Kidney capillary endothelial cell (primary cell): ENCODE measurements around the gene OR10A5.
"Not testable (repeated sequence)": the region's sequence is repeated elsewhere in the genome, so short reads cannot be mapped to it uniquely, and the experiment has no call there.

ENCODE experiments used
- DNase-seq: peaks from one replicate; pipeline ENCODE4 v3.0.0-alpha.2; 2018; ENCODE audit warnings: low spot score

Gene OR10A5

DNA sequence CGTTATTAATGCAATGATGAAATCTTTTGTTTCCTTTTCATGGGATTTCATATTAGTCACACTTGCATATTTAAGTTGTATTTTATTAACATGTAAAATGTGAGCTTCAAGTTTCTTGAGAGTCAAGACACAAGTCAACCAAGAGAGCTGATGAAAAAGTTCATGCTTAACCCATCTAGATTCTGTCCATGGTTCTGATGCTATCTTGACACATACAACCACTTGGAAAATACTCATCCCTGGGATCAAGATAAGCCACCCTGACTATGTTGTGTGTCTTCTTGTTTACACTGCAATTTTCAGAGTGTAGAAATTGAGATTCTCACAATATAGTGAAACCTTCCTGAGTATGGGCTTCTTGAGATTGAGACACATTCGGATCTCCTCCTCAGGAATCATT lies 30.3 kb downstream of the OR10A5 start:
- DNase-seq: no peak

DNA sequence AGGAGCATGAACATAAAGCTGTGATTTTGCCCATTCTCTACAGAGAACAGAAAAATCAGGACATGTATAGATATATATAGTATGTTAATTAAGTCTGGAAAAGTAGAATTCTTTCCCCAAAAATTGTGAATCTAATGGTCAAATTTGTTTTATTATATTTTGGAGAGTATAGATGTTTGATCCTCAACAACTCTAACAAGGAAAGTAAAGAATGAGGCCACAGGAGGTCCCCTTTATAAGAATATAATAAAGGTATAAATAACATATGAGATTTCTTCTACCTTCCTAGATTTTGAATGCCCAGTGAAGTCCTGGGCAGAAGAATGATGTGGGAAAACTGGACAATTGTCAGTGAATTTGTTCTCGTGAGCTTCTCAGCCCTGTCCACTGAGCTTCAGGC lies 30.8 kb downstream of the OR10A5 start, which contains the start of gene OR10A4:
TSS of gene OR10A4 (plus strand) at position 301 of the 400 bp plus-strand sequence. CDS start at position 324, 23 bp downstream.
- DNase-seq: no peak

DNA sequence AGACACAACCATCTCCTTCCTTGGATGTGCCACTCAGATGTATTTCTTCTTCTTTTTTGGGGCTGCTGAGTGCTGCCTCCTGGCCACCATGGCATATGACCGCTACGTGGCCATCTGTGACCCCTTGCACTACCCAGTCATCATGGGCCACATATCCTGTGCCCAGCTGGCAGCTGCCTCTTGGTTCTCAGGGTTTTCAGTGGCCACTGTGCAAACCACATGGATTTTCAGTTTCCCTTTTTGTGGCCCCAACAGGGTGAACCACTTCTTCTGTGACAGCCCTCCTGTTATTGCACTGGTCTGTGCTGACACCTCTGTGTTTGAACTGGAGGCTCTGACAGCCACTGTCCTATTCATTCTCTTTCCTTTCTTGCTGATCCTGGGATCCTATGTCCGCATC lies 31.4 kb downstream of the OR10A5 start:
- no peak for DNase-seq

DNA sequence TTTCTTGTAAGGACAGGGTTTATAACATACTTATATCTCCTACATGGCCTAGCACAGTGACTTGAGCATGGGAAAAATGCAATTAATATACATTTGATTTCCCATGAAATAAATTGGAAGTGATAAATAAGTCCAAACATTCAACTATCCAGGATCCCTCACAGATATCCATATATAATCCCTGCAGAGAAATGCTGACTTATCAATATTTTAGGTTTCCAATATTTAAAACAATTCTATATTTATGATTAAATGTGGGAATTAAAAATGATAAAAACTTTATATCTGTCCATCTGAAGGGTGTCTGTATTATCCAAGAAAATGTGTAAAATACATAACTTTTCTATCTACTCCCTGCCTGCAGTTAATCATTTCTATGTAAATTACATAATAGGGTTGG lies 37.3 kb downstream of the OR10A5 start:
- DNase-seq: no peak

DNA sequence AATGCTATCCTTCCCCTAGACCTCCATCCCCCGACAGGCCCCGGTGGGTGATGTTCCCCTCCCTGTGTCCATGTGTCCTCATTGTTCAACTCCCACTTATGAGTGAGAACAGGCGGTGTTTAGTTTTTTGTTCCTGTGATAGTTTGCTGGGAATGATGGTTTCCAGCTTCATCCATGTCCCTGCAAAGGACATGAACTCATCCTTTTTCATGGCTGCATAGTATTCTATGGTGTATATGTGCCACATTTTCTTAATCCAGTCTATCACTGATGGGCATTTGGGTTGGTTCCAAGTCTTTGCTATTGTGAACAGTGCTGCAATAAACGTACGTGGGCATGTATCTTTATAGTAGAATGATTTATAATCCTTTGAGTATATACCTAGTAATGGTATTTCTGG lies 42.2 kb downstream of the OR10A5 start:
- DNase-seq: not testable (repeated sequence)

DNA sequence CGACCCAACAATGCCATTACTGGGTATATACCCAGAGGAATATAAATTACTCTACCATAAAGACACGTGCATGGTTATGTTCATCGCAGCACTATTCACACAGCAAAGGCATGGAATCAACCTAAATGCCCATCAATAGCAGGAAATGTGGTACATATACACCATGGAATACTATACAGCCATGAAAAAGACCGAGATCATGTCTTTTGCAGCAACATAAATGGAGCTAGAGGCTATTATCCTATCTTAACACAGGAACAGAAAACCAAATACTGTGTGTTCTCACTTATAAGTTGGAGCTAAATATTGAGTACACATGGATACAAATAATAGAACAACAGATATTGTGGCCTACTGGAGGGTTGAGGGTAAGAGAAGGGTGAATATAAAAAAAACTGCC lies 43.3 kb downstream of the OR10A5 start:
- no peak for DNase-seq

DNA sequence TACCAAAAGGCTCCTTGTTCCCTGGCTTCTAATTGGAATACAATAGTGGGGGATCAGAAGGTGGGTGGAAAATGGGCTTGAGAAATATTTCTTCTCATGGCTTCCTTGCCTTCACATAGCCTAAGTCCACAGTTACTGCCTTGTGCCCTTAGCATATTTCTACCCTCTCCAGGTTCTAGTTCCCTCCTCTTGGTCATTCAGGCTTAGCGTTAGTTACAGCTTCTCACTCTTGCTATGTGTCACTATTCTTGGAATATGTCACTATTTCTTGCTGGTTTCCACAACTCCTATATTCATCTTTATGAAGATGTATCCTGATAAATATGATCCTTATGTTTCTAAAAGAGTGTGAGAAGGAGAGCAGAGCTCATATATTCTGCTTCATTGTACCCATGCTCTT lies 44.4 kb downstream of the OR10A5 start:
- DNase-seq: no peak

DNA sequence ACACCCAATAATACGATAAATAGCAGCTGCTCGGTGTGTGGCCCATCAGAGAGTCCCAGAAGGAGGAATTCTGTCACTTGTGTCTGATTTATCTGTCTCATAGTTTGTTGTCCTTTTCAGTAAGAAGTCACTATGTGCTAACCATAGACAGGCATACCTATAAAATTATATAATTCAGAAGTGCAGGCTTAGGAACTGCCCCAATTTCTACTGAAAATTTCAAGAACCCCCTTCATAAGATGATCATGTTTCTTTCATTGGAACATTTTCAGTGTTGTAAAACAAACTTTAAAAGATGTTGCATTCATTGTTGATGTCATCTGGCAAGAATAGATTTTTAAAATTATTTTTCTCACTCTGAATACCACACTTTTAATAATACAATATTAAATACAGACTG lies 46.9 kb downstream of the OR10A5 start, which contains the start of gene OR2D2:
TSS of gene OR2D2 (minus strand) at position 101 of the 400 bp plus-strand sequence. CDS start at position 101, 0 bp downstream.
- no peak for DNase-seq

DNA sequence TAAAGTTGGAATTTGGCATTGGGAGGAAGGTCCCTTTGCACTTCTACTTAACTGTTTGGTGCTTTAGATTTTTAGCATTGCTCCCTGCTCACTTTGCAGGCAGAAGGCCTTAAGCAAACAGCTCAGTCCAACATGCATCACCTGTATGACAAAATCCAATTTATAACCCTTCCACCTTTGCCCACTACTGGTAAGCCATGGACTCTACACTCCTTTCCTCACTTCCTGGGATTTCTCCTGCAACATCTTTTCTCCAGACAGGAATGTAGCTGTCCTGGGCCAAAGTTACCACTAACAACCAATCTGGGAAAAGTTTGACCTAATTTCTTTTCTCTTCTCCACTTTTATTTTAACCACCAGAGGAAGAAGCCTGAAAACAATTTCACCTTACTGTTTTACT lies 48.6 kb downstream of the OR10A5 start:
- DNase-seq: no peak

DNA sequence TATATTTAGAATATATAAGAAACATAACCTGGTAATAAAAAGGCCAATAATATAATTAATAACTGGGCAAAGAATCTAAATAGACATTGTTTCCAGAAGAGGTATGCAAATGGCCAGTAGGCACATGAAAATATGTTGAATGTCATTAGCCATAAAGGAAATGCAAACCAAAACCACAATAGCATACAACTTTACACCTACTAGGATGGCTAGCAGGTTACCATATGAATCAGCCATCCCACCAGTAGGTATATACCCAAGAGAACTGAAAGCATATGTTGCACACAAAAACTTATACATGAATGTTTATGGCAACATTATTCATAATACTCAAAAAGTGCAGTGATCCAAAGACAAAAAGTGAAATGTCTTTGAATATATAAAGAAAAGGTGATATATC lies 49.5 kb downstream of the OR10A5 start:
- no peak for DNase-seq
